Omental fat pad (tissue), 4 donors: ENCODE data around the gene RUNX1. TPM values are rescaled to one million over a fixed set of nuclear protein-coding genes. Genes with fewer than 3 reads are reported as not detected.

Source experiments
- ATAC-seq: fragments of 150-250 bp; one replicate; pipeline ENCODE4 v1.9.1; 2016; ENCODE audit warnings: mild to moderate bottlenecking, moderate library complexity; ENCODE audit not compliant: low FRiP score
- DNase-seq: peaks from one replicate; pipeline ENCODE4 v3.0.0-alpha.2; 2019; ENCODE audit warnings: low spot score
- total RNA-seq, 4 donors: library from RNA; depleted of rRNA; stranded (reverse); fragments of >200 nt; gene quantifications; one replicate each; pipeline ENCODE4 v1.1.0, GENCODE V29; 2016
- TF ChIP-seq, protein P1 (sequence below), 3 donors: fragments of 450-650 bp; IDR thresholded peaks; one replicate each; pipeline ENCODE4 v1.5.1; 2016 to 2017; ENCODE audit warnings: antibody characterized with exemption in 3 of 3, mild to moderate bottlenecking in 3 of 3, moderate library complexity in 2 of 3

RUNX1 gene
- total RNA-seq, 4 donors from 2014 or later: 21.1 to 75.9 (median 30.2) TPM

DNA sequence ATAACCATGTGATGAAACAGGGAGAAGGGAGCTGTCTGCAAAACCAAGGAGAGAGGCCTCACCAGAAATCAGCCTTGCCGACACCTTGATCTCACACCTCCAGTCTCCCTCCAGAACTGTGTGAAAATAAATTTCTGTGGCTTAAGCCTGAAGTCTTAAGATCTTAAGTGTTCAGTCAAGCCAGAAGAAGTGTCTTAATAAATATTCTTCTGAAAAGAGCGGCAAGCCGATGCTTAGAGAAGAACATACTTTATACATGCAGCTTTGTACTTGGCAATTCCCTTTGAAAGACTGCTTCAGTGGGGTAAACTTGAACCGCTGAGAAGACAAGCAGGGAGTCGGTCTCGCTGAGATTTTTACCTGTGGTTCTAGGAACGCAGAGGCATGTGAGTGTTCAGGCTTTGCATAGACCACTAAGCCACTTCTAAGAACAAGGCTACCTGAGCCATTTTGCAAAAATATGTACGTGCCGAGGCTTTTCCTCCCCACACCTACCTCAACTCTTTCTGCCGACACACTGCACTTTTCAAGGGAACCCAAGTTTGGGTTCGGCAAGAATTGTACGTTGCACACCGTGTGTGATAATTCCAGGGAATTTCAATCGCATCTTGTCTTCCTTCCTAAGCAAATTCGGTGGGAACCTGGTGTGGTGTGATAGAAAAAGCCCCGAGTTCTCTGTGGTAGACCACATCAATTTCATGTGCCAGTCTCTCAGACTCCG is 3.4 kb downstream of the RUNX1 start:
- DNase-seq: no peak
- TF ChIP-seq, protein P1, sequence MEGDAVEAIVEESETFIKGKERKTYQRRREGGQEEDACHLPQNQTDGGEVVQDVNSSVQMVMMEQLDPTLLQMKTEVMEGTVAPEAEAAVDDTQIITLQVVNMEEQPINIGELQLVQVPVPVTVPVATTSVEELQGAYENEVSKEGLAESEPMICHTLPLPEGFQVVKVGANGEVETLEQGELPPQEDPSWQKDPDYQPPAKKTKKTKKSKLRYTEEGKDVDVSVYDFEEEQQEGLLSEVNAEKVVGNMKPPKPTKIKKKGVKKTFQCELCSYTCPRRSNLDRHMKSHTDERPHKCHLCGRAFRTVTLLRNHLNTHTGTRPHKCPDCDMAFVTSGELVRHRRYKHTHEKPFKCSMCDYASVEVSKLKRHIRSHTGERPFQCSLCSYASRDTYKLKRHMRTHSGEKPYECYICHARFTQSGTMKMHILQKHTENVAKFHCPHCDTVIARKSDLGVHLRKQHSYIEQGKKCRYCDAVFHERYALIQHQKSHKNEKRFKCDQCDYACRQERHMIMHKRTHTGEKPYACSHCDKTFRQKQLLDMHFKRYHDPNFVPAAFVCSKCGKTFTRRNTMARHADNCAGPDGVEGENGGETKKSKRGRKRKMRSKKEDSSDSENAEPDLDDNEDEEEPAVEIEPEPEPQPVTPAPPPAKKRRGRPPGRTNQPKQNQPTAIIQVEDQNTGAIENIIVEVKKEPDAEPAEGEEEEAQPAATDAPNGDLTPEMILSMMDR (IDR thresholded peaks at IDR 0.05): no peak
- ATAC-seq: no peak

DNA sequence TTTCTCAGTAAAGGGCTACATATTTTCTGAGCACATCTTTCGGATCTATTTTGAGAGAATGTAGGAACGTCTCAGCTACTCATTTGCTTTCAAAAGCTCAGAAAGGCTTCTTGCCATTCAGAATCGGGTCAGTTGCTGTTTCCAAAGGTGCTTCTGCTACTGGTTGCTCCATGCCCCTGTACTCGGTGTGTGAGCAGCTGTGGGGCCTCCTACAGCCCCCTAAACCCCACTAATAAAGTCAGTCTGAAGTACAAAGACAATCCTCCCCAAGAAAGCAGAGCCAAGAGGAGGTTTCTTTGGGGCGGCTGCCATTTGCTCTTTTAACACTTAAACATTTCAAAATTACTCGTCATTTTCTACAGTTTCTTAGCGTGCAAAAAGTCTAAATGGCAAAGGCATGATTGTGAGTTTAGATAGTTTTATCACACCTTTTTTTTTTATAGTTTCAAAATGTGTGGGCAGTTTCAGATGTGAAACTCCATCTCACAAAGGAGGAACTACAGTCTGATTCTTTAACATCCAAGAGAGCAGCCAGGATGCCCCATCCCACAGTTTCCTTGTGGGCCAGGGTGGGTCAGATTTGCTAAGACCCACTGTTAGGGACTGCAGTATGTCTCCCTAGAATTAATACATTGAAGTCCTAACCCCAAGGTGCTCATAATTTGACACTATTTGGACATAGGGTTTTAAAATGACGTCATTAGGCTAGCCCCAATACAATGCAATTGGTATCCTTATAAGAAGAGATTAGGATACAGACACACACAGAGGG is 4.1 kb downstream of the RUNX1 start:
- DNase-seq: no peak
- TF ChIP-seq, protein P1 (IDR thresholded peaks at IDR 0.05): no peak
- ATAC-seq: no peak

DNA sequence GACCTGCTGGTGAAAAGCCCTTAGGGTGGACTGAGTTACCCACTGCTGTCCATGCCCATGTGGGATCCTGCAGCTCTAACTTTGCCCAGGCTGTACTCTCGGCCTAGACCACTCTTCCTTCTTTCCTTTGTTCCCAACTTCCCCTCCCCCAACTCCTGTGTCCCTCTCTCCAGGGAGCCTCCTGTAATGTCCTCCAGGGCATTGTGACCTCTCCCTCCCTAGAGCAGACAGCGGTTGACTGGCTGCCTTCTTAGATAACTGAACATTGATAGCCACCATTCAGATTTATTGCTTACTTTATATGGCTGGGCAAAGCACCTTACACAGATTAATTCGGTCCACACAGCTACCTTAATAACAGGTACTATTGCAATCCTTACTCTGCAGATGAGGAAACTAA is 5.0 kb downstream of the RUNX1 start:
- TF ChIP-seq, protein P1 (IDR thresholded peaks at IDR 0.05): no peak
- DNase-seq (no peak), ATAC-seq (no peak)

DNA sequence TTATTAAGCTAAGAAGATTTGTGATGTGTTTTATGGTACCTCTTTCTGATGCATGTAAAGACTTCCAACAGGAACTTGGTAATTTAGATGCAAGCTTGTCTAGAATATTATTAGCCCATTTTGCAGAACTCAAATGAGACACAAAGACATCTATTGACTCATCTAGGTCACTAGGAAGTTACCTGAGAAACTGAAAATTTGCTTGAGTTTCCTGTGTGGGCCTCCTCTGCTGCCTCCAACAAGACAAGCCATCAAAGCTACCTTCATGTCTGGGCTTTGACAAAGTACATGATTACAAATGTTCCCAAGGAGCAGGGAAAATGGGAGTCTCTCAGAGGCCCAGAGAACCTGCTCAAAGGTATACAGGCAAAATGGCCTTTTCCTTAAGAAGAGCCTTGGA is 5.6 kb downstream of the RUNX1 start:
- TF ChIP-seq, protein P1 (IDR thresholded peaks at IDR 0.05): no peak
- no peak for ATAC-seq
- no peak for DNase-seq

DNA sequence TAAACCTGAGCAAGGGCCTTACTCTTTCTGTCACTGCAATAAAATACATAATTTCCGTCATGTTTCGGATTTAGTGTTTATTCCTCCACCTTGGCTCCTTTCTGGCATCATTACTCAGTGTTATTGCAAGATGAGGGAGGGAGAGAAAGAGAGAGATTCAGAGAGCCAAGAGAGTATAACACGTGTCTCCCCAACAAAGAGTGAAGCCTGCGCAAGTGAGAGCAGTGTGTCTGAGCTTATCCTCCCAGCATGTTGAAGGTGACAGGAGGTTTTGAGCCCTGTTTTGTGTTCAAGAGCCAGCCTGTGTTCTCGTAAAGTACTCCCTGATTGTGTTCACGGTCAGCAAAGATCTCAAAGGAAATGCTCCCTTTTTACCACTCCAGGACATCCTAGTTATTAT is 6.3 kb downstream of the RUNX1 start:
- DNase-seq (no peak), ATAC-seq (no peak)
- TF ChIP-seq, protein P1 (IDR thresholded peaks at IDR 0.05): no peak

DNA sequence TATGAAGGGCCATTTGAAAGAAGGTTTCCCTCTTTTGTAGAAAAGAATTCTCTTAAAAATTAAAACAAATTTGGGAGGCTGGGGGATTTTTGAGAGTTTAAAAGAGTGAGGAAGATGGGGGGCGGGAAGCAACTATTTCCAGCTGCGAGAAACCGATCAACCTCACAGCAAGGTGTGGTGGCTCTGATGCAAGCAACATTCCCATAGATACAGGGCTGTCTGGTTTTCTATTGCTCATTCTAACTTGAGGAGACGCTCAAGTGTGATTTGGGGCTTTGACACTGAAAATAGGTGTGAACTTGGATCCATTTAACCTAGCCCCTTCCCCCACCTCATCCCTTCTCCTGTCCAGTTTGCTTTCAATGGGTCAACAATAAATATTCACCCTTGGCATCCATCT is 7.2 kb downstream of the RUNX1 start:
- ATAC-seq: no peak
- DNase-seq: no peak
- TF ChIP-seq, protein P1 (IDR thresholded peaks at IDR 0.05): no peak

DNA sequence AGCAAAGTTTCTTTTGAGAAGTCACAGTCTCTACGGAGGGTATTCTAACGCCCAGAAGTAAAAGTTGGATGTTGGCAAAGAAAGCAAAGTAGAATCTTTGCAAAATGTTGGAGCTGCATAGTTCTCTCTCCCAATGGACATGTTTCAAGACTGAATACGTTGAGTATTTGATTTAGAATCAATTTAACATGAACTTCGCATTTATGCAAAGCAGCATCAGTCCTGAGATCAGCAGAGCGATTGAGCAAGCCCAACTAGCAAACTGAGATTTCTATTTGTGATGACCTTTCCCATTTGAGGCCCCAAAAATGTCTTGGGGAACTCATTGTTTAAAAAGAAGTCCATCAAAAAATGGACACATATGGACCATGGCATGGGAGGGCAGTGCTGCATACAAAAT is 8.0 kb downstream of the RUNX1 start:
- TF ChIP-seq, protein P1 (IDR thresholded peaks at IDR 0.05): no peak
- no peak for ATAC-seq
- DNase-seq: no peak
